Mesothelial cell of epicardium (in vitro differentiated cells): ENCODE measurements around the gene GRIA1. TPM values are rescaled to one million over a fixed set of nuclear protein-coding genes. Genes with fewer than 3 reads are reported as not detected.

Experiments used
- DNase-seq, 2 experiments: peaks; one replicate each; pipeline ENCODE4 v3.0.0; 2021; ENCODE audit warnings: low spot score in 2 of 2; ENCODE audit not compliant: unreplicated experiment in 2 of 2
- H3K27ac Mint-ChIP-seq: 2 replicates; pipeline ENCODE4 v1.8.0; 2021; ENCODE audit warnings: mixed read lengths
- H3K27me3 Mint-ChIP-seq: 2 replicates; pipeline ENCODE4 v1.8.0; 2021; ENCODE audit warnings: low read depth, mixed read lengths
- H3K36me3 Mint-ChIP-seq: 2 replicates; pipeline ENCODE4 v1.8.0; 2021; ENCODE audit warnings: mixed read lengths
- H3K4me1 Mint-ChIP-seq: 2 replicates; pipeline ENCODE4 v1.8.0; 2021; ENCODE audit warnings: mixed read lengths
- H3K4me3 Mint-ChIP-seq: 2 replicates; pipeline ENCODE4 v1.8.0; 2021; ENCODE audit warnings: mild to moderate bottlenecking, moderate library complexity, mixed read lengths
- H3K9me3 Mint-ChIP-seq: 2 replicates; pipeline ENCODE4 v1.8.0; 2021; ENCODE audit warnings: mixed read lengths
- total RNA-seq: library from RNA; stranded (reverse); gene quantifications from 3 replicates; pipeline ENCODE4 v1.2.1, GENCODE V29; 2021
- TF ChIP-seq, protein P1 (sequence below): fragments of 200-600 bp; sonication (generic); IDR thresholded peaks from one replicate; pipeline ENCODE4 v1.5.0; 2021; ENCODE audit warnings: antibody characterized with exemption; ENCODE audit not compliant: unreplicated experiment

The GRIA1 gene
- total RNA-seq, 1 donor from 2014 or later, result 1.3 TPM

DNA sequence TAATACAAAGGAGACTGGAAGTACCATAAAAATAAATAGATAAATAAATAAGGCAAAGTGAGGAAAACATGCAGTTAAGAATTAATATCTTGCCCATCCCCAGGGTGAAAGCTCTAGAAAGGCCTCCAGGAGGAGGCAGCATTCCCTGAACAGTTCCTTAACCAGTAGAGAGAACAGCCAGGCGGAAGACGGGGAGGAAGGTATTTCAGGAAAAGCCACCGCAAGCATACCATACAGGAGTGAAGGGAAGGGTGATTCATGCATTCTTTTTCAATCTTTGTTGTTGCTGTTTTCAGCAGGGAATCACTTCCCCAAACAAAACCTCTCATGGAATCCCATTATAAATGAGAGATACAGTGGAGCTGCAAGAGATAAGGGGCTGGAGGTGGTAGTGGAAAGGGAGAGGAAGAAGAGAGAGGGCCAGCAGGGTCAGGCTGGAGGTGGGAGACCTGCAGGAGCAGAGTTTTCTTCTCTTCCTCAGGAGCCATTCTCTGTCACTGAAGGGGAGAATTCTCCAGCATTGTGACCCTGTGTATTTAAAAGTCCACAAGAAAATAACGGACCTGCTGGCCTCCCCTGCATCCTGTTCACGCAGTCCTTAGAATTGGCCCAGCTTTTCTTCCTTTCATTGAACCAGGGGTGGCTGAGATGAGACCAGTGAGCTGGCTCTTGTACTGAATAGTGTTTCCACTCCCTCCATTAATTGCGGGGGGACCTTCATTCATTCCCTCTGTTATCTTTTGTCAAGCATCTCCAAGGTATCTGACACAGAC, 292.3 kb downstream of the GRIA1 start:
- DNase-seq, result no peak
- no peak overlapping the region for H3K27ac Mint-ChIP-seq

DNA sequence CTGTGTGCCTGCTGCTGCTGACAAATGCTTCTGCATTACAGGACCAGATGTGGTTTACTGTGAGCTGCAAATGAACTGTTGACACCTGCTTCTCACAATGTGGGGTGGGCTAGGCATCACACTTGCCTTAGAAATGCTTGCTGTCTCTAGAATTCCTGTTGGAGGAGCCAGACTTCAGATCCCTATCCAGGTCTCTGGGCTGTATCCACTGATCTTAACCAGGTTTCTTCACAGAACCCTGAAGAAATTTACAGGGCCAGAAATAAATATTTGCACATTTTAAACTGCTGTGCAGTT, 292.8 kb downstream of the GRIA1 start:
- Mint-ChIP-seq H3K27ac (no peak overlapping the region), H3K9me3 (no peaks in the 10 kb centered on the region), H3K4me3 (no peak overlapping the region), H3K27me3 (peaks cover 5% of the 10 kb centered on the region), H3K36me3 (no peaks in the 10 kb centered on the region), H3K4me1 (peaks cover 8% of the 10 kb centered on the region)
- TF ChIP-seq, protein P1, sequence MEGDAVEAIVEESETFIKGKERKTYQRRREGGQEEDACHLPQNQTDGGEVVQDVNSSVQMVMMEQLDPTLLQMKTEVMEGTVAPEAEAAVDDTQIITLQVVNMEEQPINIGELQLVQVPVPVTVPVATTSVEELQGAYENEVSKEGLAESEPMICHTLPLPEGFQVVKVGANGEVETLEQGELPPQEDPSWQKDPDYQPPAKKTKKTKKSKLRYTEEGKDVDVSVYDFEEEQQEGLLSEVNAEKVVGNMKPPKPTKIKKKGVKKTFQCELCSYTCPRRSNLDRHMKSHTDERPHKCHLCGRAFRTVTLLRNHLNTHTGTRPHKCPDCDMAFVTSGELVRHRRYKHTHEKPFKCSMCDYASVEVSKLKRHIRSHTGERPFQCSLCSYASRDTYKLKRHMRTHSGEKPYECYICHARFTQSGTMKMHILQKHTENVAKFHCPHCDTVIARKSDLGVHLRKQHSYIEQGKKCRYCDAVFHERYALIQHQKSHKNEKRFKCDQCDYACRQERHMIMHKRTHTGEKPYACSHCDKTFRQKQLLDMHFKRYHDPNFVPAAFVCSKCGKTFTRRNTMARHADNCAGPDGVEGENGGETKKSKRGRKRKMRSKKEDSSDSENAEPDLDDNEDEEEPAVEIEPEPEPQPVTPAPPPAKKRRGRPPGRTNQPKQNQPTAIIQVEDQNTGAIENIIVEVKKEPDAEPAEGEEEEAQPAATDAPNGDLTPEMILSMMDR, result no peak
- DNase-seq, result no peak

More for the DNA sequence above, 292.3 kb downstream of the GRIA1 start:
- no peaks in the 10 kb centered on the region for H3K9me3 Mint-ChIP-seq
- TF ChIP-seq, protein P1, result no peak
- H3K4me1 Mint-ChIP-seq, result peaks cover 10% of the 10 kb centered on the region
- H3K4me3 Mint-ChIP-seq, result no peak overlapping the region
- peaks cover 2% of the 10 kb centered on the region for H3K27me3 Mint-ChIP-seq
- H3K36me3 Mint-ChIP-seq, result no peaks in the 10 kb centered on the region

GRCh38 chr5:153784277-153784676, 293.8 kb downstream of the GRIA1 start:
- Mint-ChIP-seq H3K4me3 (no peak overlapping the region), H3K27ac (no peak overlapping the region), H3K27me3 (peaks cover 7% of the 10 kb centered on the region), H3K4me1 (peaks cover 8% of the 10 kb centered on the region), H3K9me3 (no peaks in the 10 kb centered on the region), H3K36me3 (no peaks in the 10 kb centered on the region)
- TF ChIP-seq, protein P1, result no peak
- no peak for DNase-seq

- no peak overlapping the region for H3K4me3 Mint-ChIP-seq
- no peaks in the 10 kb centered on the region for H3K4me1 Mint-ChIP-seq
- H3K9me3 Mint-ChIP-seq, result no peaks in the 10 kb centered on the region
- H3K36me3 Mint-ChIP-seq, result no peaks in the 10 kb centered on the region
- H3K27me3 Mint-ChIP-seq, result peaks cover 9% of the 10 kb centered on the region
- H3K27ac Mint-ChIP-seq, result no peak overlapping the region
- TF ChIP-seq, protein P1, result no peak
- no peak for DNase-seq
Measured at GRCh38 chr5:153791339-153791738, 300.9 kb downstream of the GRIA1 start.

- Mint-ChIP-seq H3K9me3 (no peaks in the 10 kb centered on the region), H3K4me1 (no peaks in the 10 kb centered on the region), H3K36me3 (no peaks in the 10 kb centered on the region), H3K27me3 (peaks cover 9% of the 10 kb centered on the region), H3K4me3 (no peak overlapping the region), H3K27ac (no peak overlapping the region)
- TF ChIP-seq, protein P1, result no peak
- no peak for DNase-seq
Measured at GRCh38 chr5:153792305-153792704, 301.8 kb downstream of the GRIA1 start.
